Epithelial cell of esophagus (primary cell): Measurements from ENCODE around the gene PBXIP1.
"Not testable (repeated sequence)": the region's sequence is repeated elsewhere in the genome, so short reads cannot be mapped to it uniquely, and the experiment has no call there.

Experiments
- DNase-seq: peaks from one replicate; pipeline ENCODE4 v3.0.0; 2010; ENCODE audit warnings: low read depth
- H3K4me3 ChIP-seq: 2 replicates; pipeline ENCODE4 v1.5.1; 2011; ENCODE audit warnings: mild to moderate bottlenecking, low read length, control low read depth
- CTCF ChIP-seq: IDR thresholded peaks from 2 replicates; pipeline ENCODE4 v1.5.1; 2011; ENCODE audit warnings: low read depth, mild to moderate bottlenecking, low read length, control low read depth, inconsistent platforms; ENCODE audit not compliant: insufficient read depth; ENCODE audit errors: missing control alignments

PBXIP1 gene

DNA sequence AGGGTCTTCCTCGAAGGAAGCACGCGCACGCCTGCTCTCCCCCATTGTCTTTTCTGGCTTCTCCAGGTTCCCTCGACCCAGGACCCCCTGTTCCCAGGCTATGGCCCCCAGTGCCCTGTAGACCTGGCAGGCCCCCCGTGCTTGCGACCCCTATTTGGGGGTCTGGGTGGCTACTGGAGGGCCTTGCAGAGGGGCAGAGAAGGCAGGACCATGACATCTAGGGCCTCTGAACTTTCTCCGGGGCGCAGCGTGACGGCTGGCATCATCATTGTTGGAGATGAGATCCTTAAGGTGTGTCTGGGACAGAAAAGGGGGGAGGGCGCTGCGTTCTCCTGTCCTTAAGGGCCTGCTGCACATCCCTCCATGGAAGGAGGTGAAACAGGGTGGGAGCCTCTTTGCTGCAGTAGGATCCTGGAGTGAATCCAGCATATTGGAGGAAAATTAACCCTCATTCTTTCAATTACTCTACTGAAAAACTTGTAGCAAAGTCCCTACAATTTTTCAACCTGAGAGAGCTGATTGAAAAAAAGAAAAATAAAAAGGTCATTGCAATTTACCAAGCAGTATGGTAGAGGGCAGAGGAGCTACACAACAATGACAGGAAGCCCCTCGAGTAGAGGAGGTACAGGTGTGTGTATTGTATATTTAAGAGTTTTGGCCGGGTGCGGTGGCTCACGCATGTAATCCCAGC, 28.0 kb upstream of the PBXIP1 start:
- no peak for DNase-seq
- peak overlapping the region; percentile 91 for H3K4me3 ChIP-seq
- TF ChIP-seq CTCF = no peak

GRCh38 chr1:154982897-154983648, 27.2 kb upstream of the PBXIP1 start, which contains the start of gene FLAD1:
FLAD1 (plus strand) TSS chr1:154983344; CDS start chr1:154983695, 351 bp downstream.
- H3K4me3 ChIP-seq = peak within 1 kb of the TSS; percentile 91
- TF ChIP-seq CTCF = no peak
- peak; percentile 100 for DNase-seq

GRCh38 chr1:154982341-154982740, 26.4 kb upstream of the PBXIP1 start:
- TF ChIP-seq CTCF = no peak
- H3K4me3 ChIP-seq = peak overlapping the region; percentile 91
- no peak for DNase-seq

DNA sequence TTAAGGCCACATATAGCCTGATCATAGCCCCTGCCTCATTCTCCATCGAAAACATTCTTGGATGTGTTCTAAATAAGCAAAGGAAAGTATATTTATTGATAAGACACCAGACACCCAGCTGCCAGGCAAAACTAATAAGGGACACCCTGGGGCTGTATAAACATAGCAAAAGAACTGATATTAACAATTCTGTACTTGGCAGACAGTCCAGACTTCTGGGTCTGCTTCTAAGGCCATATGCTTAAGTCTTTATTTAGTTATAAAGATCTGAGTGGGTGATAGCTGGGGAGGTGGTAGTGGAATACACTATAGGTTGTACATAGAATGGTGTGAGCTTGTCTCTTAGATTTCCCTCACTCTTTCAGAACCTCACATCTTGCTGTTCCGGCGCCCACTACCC, 22.5 kb upstream of the PBXIP1 start:
- DNase-seq = no peak
- no peak overlapping the region for H3K4me3 ChIP-seq
- no peak for TF ChIP-seq CTCF

DNA sequence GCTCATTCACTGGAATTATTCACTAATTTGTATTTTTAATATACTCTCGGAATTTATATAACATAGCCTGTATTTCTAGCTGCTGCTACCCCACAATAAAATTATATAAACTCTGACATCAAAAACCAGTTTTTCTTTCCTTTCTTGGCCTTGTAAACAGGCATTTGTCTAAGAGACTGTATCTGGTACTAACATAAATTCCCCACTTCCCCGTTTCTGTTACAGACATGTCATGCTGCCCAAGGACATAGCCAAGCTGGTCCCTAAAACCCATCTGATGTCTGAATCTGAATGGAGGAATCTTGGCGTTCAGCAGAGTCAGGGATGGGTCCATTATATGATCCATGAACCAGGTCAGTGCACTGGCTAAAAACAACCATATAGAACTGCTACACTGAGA, 21.9 kb upstream of the PBXIP1 start:
- not testable (repeated sequence) for DNase-seq, H3K4me3 ChIP-seq

DNA sequence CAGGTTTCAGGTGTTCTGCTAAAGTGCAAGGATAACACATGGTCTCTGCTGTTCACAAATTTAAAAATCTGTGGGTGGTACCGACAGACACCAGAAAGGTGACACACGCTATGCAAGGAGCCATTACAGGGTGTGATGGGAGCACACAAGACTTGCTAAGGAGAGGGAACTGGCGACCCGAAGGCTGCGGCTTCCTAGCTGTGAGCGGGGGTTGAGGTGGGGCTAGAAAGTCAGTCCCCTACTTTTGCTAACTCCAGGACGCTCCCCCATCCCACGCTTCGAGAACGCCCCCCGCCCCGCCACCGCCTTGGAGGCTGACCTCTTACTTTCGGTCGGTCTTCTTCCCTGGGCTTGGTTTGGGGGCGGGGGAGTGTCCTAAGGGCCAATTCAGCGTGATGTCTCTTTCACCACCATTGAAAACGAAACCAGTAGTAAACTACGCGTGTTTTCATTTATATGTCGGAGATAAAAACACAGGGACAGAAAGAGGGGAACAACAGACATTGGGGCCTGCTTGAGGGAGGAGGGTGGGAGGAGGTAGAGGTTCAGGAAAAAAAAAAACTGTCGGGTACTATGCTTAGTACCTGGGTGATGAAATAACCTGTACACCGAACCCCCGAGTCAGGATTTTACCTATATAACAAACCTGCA, 19.6 kb upstream of the PBXIP1 start:
- peak overlapping the region; percentile 61 for H3K4me3 ChIP-seq
- TF ChIP-seq CTCF = no peak
- peak; percentile 43 for DNase-seq

DNA sequence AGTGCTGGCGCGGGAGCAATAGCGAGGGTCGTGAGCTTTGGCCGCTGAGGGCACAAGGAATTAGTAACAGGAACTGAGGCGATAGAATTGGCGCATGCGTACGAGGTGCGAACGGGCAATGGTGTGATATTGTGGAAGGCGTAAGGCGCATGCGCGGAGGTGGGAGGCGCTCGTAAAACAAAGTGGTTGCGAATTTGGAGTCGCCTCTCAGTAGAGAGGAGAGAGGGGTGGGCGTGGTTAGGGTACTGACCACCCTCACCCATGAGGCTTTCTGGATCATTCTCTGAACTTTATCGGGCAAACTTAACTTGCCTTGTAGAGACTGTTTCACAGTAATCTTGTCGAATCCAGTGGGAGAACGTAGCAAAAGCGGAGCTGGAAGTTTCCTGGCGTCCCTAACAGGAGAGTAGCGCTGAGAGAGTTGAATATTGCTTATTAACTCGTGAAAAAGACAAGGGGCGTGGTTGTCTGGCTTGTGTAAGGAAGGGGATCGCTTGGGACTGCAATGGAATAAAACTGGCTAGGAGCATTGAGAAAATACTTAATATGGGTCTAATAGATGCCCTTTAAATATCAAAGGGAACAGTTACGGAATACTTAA, 19.0 kb upstream of the PBXIP1 start:
- no peak for TF ChIP-seq CTCF
- DNase-seq = peak; percentile 94
- peak overlapping the region; percentile 61 for H3K4me3 ChIP-seq
